ENCODE results near the gene COX10.

Gene COX10

DNA sequence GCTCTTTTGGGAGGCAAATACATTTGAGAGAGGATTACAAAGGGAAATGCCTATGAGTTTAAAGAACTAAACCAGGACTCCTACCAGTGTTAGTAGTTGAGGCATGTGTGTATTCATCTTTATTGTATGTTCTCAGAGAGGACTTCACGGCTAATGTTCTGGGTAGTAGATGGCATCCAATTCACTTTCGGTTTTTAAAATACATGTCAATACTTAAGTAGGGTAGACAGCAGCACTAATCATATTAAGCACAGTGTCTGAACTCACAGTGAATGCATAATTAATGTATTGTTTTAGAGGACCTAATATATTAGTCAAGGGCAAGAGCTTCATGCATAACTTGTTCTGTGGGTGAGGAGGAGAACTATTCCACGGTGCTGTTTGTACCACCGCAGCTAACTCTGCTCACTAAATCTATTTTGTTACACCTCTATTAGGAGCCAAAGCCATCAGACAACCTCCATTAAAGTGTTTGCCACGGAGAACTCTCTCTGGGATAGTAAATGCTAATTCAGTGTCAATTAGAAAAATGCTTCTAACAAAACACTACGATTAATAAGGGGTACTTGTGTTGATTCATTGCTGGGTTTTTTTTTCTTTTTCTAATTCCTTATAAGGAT, 56.3 kb downstream of the COX10 start:
- Histone ChIP-seq H3K36me3 (ENCODE audit: control insufficient read depth in 1 of 2, insufficient read depth in 2 of 2, low read length in 2 of 2) (no peaks in the 10 kb centered on the region), H3K4me1 (ENCODE audit: control insufficient read depth in 1 of 2, insufficient read depth in 2 of 2, low read length in 2 of 2) (no peaks in the 10 kb centered on the region), H3K27me3 (ENCODE audit: low read depth, low read length) (no peaks in the 10 kb centered on the region), H3K4me3 (ENCODE audit: low read depth in 1 of 2, low read length in 2 of 2) (no peak overlapping the region), H3K27ac (ENCODE audit: low read length) (no peak overlapping the region), H3K9me3 (ENCODE audit: control insufficient read depth in 1 of 2, low read length in 2 of 2) (no peaks in the 10 kb centered on the region)

DNA sequence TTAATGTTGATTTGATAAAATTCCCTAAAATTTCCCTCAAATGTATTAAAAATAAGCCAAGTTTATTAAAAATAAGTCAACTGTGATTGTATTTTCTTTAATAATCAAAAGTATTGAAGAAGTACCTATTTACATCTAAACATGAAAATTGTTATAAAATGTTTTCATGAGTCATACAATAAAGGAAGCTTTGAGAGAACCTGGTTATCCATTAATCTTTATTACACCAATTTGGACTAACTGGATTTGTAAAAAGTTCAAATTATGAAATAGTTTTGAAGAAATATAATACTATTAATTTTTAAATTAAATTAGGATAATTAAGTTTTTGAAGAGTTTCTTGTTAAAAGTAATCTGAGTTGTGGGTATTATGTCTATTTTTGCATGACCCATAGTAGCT, 63.8 kb downstream of the COX10 start:
- H3K27me3 ChIP-seq (ENCODE audit: low read depth, low read length): no peaks in the 10 kb centered on the region
- H3K27ac ChIP-seq (ENCODE audit: low read length): no peak overlapping the region
- H3K4me1 ChIP-seq (ENCODE audit: control insufficient read depth in 1 of 2, insufficient read depth in 2 of 2, low read length in 2 of 2): no peaks in the 10 kb centered on the region
- H3K4me3 ChIP-seq (ENCODE audit: low read depth in 1 of 2, low read length in 2 of 2): no peak overlapping the region
- H3K36me3 ChIP-seq (ENCODE audit: control insufficient read depth in 1 of 2, insufficient read depth in 2 of 2, low read length in 2 of 2): no peaks in the 10 kb centered on the region
- H3K9me3 ChIP-seq (ENCODE audit: control insufficient read depth in 1 of 2, low read length in 2 of 2): no peaks in the 10 kb centered on the region

DNA sequence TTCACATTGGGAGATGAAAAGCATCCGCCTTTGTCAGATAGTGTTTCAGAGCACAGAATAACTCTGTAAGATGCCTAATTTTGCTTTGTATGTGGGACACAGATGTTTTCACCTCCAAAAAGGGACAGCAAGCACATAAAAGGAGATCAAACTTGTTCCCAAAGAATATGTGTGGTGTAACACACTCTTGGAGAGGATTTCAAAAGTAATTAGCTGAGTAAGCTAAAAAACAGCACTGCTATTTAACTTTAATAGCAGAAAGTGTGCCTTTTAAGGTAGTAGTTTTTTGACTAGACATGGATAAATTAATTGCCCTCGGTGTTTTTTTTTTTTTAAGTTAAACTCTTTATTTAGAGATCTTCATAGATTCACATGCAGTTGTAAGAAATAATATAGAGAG, 65.2 kb downstream of the COX10 start:
- Histone ChIP-seq H3K27me3 (ENCODE audit: low read depth, low read length) (no peaks in the 10 kb centered on the region), H3K4me1 (ENCODE audit: control insufficient read depth in 1 of 2, insufficient read depth in 2 of 2, low read length in 2 of 2) (no peaks in the 10 kb centered on the region), H3K36me3 (ENCODE audit: control insufficient read depth in 1 of 2, insufficient read depth in 2 of 2, low read length in 2 of 2) (no peaks in the 10 kb centered on the region), H3K9me3 (ENCODE audit: control insufficient read depth in 1 of 2, low read length in 2 of 2) (no peaks in the 10 kb centered on the region), H3K27ac (ENCODE audit: low read length) (no peak overlapping the region), H3K4me3 (ENCODE audit: low read depth in 1 of 2, low read length in 2 of 2) (no peak overlapping the region)

DNA sequence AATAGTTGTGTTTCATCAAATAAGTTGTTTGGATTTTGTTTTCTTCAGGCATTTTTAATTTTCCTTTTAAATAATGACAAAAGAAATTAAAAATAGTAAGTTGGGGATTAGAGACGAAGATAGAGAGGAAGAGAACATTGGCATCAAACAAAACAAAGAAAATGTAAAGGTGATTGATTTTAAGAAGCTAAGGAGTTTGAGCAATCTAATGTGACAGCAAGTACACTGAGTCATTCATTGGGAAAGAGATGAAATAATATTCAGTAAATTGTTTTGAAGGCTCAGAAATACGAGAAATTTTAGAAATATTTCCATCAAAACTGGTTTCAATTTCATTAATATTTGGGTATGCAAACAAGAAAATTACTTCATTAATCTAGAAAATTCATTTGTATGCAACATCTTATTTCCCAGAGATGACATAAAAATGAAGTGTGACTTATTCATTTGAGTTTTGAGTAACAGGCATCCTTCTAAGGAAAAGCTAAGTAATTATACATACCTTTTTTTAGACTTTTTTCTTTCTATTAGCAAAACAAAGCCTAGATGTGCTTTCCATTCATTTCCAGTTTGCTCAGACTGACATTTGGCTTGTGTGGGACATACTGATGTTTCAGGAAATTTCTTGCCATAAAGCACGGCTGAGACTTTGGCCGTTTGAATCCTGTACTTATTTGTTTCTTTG, 66.7 kb downstream of the COX10 start:
- no peaks in the 10 kb centered on the region for H3K4me1 ChIP-seq (ENCODE audit: control insufficient read depth in 1 of 2, insufficient read depth in 2 of 2, low read length in 2 of 2)
- H3K9me3 ChIP-seq (ENCODE audit: control insufficient read depth in 1 of 2, low read length in 2 of 2): no peaks in the 10 kb centered on the region
- no peaks in the 10 kb centered on the region for H3K27me3 ChIP-seq (ENCODE audit: low read depth, low read length)
- H3K4me3 ChIP-seq (ENCODE audit: low read depth in 1 of 2, low read length in 2 of 2): no peak overlapping the region
- H3K36me3 ChIP-seq (ENCODE audit: control insufficient read depth in 1 of 2, insufficient read depth in 2 of 2, low read length in 2 of 2): no peaks in the 10 kb centered on the region
- H3K27ac ChIP-seq (ENCODE audit: low read length): no peak overlapping the region

DNA sequence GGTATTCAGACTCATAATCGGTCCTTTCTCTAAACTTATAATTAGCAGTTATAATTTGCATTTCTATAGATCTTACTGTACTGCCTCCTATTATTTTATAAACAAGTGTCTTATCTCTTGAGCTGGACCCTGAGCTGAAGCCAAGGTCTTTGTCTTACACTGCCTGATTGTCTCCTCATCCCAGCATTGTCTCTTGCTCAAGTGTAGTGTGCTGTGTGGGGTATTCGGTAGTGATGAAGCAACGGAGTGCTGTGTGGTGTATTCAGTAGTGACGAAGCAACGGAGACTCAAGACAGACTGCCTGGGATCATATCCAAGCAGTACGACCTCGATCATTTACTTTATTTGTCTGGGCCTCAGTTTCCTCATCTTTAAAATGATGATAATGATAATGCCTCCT, 69.3 kb downstream of the COX10 start:
- Histone ChIP-seq H3K36me3 (ENCODE audit: control insufficient read depth in 1 of 2, insufficient read depth in 2 of 2, low read length in 2 of 2) (no peaks in the 10 kb centered on the region), H3K4me3 (ENCODE audit: low read depth in 1 of 2, low read length in 2 of 2) (no peak overlapping the region), H3K27ac (ENCODE audit: low read length) (no peak overlapping the region), H3K9me3 (ENCODE audit: control insufficient read depth in 1 of 2, low read length in 2 of 2) (no peaks in the 10 kb centered on the region), H3K4me1 (ENCODE audit: control insufficient read depth in 1 of 2, insufficient read depth in 2 of 2, low read length in 2 of 2) (no peaks in the 10 kb centered on the region), H3K27me3 (ENCODE audit: low read depth, low read length) (no peaks in the 10 kb centered on the region)

DNA sequence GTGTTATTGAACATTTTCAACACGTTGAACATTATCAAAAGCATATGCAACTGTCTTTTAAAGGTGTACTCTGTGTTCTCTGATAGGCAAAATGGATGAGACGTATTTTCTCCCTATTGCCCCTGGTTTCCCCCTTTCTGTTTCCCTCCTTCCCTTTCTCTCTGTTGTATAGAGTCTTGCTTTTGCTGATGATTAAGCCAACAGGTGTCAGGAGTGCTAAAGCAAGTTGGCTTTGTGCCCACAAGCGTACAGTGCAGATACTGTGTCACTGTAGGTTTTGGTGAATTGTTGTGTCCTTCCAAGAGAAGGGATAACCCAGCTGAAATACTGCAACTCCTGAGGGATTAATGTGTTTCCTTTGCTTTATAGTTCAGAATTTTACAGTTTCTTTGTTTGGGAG, 74.4 kb downstream of the COX10 start:
- Histone ChIP-seq H3K9me3 (ENCODE audit: control insufficient read depth in 1 of 2, low read length in 2 of 2) (no peaks in the 10 kb centered on the region), H3K4me3 (ENCODE audit: low read depth in 1 of 2, low read length in 2 of 2) (no peak overlapping the region), H3K4me1 (ENCODE audit: control insufficient read depth in 1 of 2, insufficient read depth in 2 of 2, low read length in 2 of 2) (no peaks in the 10 kb centered on the region), H3K27me3 (ENCODE audit: low read depth, low read length) (no peaks in the 10 kb centered on the region), H3K36me3 (ENCODE audit: control insufficient read depth in 1 of 2, insufficient read depth in 2 of 2, low read length in 2 of 2) (no peaks in the 10 kb centered on the region), H3K27ac (ENCODE audit: low read length) (no peak overlapping the region)

DNA sequence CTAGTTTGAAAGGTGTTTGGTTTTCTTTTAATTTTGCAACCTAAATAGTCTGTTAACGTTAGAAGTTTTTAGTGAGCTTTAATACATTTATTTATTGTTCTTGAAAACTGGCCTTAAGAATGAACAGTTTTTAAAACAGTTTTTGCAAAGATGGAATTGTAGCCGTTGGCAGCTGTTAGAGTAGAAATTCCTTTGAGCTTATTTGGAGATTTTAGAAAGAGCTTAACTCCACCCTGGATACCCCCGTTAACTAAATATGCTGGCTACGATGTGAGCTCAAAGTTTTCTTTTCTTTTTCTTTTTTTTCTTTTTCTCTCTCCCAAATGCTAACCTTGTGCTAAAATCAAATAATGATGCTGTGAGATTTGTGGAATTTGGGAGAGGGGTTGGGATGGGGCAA, 75.2 kb downstream of the COX10 start:
- Histone ChIP-seq H3K27me3 (ENCODE audit: low read depth, low read length) (no peaks in the 10 kb centered on the region), H3K4me3 (ENCODE audit: low read depth in 1 of 2, low read length in 2 of 2) (no peak overlapping the region), H3K36me3 (ENCODE audit: control insufficient read depth in 1 of 2, insufficient read depth in 2 of 2, low read length in 2 of 2) (no peaks in the 10 kb centered on the region), H3K4me1 (ENCODE audit: control insufficient read depth in 1 of 2, insufficient read depth in 2 of 2, low read length in 2 of 2) (no peaks in the 10 kb centered on the region), H3K9me3 (ENCODE audit: control insufficient read depth in 1 of 2, low read length in 2 of 2) (no peaks in the 10 kb centered on the region), H3K27ac (ENCODE audit: low read length) (no peak overlapping the region)

DNA sequence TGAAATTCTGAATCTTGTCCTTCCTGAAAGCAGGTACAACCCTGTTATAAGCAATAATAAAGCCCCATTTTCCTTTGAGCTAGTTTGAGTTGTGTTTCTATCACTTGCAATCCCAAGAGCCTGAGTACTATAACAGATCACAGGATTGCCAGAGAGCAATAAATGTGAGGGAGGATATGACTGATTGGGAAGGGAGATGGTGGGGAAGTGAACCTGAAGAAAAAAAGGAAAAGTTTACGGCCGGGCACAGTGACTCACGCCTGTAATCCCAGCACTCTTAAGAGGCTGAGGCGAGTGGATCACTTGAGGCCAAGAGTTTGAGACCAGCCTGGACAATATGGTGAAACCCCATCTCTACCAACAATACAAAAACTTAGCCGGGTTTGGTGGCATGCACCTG, 80.4 kb downstream of the COX10 start:
- no peak overlapping the region for H3K4me3 ChIP-seq (ENCODE audit: low read depth in 1 of 2, low read length in 2 of 2)
- no peaks in the 10 kb centered on the region for H3K4me1 ChIP-seq (ENCODE audit: control insufficient read depth in 1 of 2, insufficient read depth in 2 of 2, low read length in 2 of 2)
- H3K36me3 ChIP-seq (ENCODE audit: control insufficient read depth in 1 of 2, insufficient read depth in 2 of 2, low read length in 2 of 2): no peaks in the 10 kb centered on the region
- H3K27me3 ChIP-seq (ENCODE audit: low read depth, low read length): no peaks in the 10 kb centered on the region
- no peak overlapping the region for H3K27ac ChIP-seq (ENCODE audit: low read length)
- H3K9me3 ChIP-seq (ENCODE audit: control insufficient read depth in 1 of 2, low read length in 2 of 2): no peaks in the 10 kb centered on the region

DNA sequence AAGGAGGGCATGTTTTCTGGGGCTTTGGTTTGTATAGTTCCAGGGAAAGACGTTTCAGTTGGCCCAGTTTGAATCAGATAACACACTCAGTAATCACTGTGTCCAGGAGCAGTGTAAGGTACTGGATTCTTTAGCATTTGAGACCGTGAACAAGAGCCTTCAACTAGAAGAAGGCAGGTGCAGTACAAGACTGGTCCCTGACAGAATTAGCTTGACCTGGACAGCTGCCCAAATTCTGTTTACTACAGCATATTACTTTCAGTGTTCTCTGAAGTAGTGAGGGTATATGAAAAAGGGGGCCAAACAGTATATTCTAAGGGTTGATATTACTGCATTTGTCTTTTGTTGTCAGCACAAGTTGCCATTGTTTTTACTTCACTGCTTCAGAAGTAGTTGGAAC, 81.3 kb downstream of the COX10 start:
- no peak overlapping the region for H3K27ac ChIP-seq (ENCODE audit: low read length)
- H3K36me3 ChIP-seq (ENCODE audit: control insufficient read depth in 1 of 2, insufficient read depth in 2 of 2, low read length in 2 of 2): no peaks in the 10 kb centered on the region
- no peaks in the 10 kb centered on the region for H3K27me3 ChIP-seq (ENCODE audit: low read depth, low read length)
- H3K4me3 ChIP-seq (ENCODE audit: low read depth in 1 of 2, low read length in 2 of 2): no peak overlapping the region
- H3K4me1 ChIP-seq (ENCODE audit: control insufficient read depth in 1 of 2, insufficient read depth in 2 of 2, low read length in 2 of 2): no peaks in the 10 kb centered on the region
- no peaks in the 10 kb centered on the region for H3K9me3 ChIP-seq (ENCODE audit: control insufficient read depth in 1 of 2, low read length in 2 of 2)

DNA sequence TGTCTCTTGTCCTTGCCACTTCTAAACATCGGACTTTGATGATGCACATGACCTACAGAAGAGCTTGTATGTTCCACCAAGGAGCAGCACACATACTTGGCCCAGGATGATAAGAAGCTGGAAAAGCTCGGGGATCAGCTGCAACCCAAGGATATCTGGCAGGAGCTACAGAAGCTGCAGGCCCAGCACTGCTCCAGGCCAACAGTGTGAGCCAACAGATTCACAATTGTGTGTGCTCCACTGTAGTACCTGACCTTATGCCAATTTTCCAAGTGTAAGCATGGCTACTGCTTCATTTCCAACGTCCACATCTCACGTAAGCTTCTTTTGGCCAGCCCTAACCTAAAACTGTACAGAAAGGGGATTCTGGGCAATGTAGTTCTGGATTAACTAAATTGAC, 83.4 kb downstream of the COX10 start:
- no peak overlapping the region for H3K4me3 ChIP-seq (ENCODE audit: low read depth in 1 of 2, low read length in 2 of 2)
- H3K9me3 ChIP-seq (ENCODE audit: control insufficient read depth in 1 of 2, low read length in 2 of 2): no peaks in the 10 kb centered on the region
- no peaks in the 10 kb centered on the region for H3K4me1 ChIP-seq (ENCODE audit: control insufficient read depth in 1 of 2, insufficient read depth in 2 of 2, low read length in 2 of 2)
- no peaks in the 10 kb centered on the region for H3K27me3 ChIP-seq (ENCODE audit: low read depth, low read length)
- H3K36me3 ChIP-seq (ENCODE audit: control insufficient read depth in 1 of 2, insufficient read depth in 2 of 2, low read length in 2 of 2): no peaks in the 10 kb centered on the region
- H3K27ac ChIP-seq (ENCODE audit: low read length): no peak overlapping the region

DNA sequence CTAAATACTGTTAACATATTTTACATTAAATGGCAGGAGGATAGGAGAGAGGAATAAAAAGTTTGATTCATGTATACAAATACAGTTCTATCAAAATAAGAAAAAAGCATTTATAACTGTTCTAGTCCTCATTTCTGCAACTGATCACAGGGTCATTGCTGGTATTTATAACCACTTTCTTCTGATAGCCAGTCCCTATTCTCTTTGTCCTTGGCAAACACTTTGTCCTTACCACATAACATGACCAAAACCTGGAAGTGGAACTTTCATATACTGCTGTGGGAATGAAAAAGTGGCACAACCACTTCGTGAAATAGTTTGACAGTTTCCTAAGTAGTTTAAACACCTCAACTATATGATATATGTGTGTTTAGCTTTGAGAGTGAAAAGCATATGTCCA, 84.1 kb downstream of the COX10 start:
- Histone ChIP-seq H3K27ac (ENCODE audit: low read length) (no peak overlapping the region), H3K36me3 (ENCODE audit: control insufficient read depth in 1 of 2, insufficient read depth in 2 of 2, low read length in 2 of 2) (no peaks in the 10 kb centered on the region), H3K4me3 (ENCODE audit: low read depth in 1 of 2, low read length in 2 of 2) (no peak overlapping the region), H3K27me3 (ENCODE audit: low read depth, low read length) (no peaks in the 10 kb centered on the region), H3K4me1 (ENCODE audit: control insufficient read depth in 1 of 2, insufficient read depth in 2 of 2, low read length in 2 of 2) (no peaks in the 10 kb centered on the region), H3K9me3 (ENCODE audit: control insufficient read depth in 1 of 2, low read length in 2 of 2) (no peaks in the 10 kb centered on the region)

DNA sequence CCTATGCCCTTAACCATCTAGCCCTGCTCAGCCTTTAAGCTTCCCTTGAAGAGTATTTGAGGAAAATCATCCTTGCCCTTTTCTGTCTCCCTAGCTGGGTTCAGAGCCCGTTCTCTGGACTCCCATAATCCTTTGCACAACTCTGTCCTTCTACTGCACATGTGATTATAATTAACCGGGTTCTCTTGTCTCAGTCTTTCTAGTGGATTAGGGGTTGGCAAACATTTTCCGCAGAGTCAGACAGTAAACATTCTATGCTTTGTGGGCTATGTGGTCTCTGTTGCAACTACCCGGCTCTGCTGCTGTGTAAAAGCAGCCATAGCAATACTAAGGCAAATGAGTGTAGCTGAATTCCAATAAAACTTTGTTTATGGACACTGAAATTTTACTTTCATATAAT, 87.4 kb downstream of the COX10 start:
- Histone ChIP-seq H3K36me3 (ENCODE audit: control insufficient read depth in 1 of 2, insufficient read depth in 2 of 2, low read length in 2 of 2) (peaks cover 0 to 4% of the 10 kb centered on the region in 2 donors), H3K9me3 (ENCODE audit: control insufficient read depth in 1 of 2, low read length in 2 of 2) (no peaks in the 10 kb centered on the region), H3K4me3 (ENCODE audit: low read depth in 1 of 2, low read length in 2 of 2) (no peak overlapping the region), H3K27me3 (ENCODE audit: low read depth, low read length) (no peaks in the 10 kb centered on the region), H3K4me1 (ENCODE audit: control insufficient read depth in 1 of 2, insufficient read depth in 2 of 2, low read length in 2 of 2) (no peaks in the 10 kb centered on the region), H3K27ac (ENCODE audit: low read length) (no peak overlapping the region)
